ENCODE results near the gene CLNS1A. TPM values are rescaled to one million over a fixed set of nuclear protein-coding genes. Genes with fewer than 3 reads are reported as not detected.

CLNS1A gene
- total RNA-seq, 1 donor from 2014 or later, result 113 TPM

Small RNA genes within 50 kb of the gene (small RNA-seq; reads per million reads assigned to genes)
- gene RNU7-59P (ENCODE audit: low replicate concordance), result not detected

Other genes starting within 250 kb of the CLNS1A start
- 69.1 TPM for gene PAK1, start 163.7 kb downstream of the CLNS1A start, total RNA-seq
- gene AQP11, start 47.8 kb downstream of the CLNS1A start, total RNA-seq, result 1.4 TPM
- 73.4 TPM for gene RSF1, start 182.9 kb upstream of the CLNS1A start, total RNA-seq
- 14.7 TPM for gene AAMDC, start 183.3 kb upstream of the CLNS1A start, total RNA-seq

All from tongue (tissue), 2 donors.